Stomach (tissue), 9 donors: ENCODE data around the gene PITPNM3. TPM values are rescaled to one million over a fixed set of nuclear protein-coding genes. Genes with fewer than 3 reads are reported as not detected.

Experiments
- DNase-seq, 2 donors: peaks; one replicate each; pipeline versions ENCODE4 v3.0.0 to v3.0.0-alpha.2; 2013 to 2019
- H3K27ac ChIP-seq, 5 donors: fragments of 200-600 bp in 4 of 5; sonication (generic) in 4 of 5; one replicate each; pipeline ENCODE4 v1.5.1; 2013 to 2019; ENCODE audit warnings: mild to moderate bottlenecking in 1 of 5, moderate library complexity in 1 of 5
- H3K27me3 ChIP-seq, 3 donors: fragments of 200-600 bp; sonication (generic); one replicate each; pipeline ENCODE4 v1.5.1; 2017 to 2019; ENCODE audit warnings: mixed run types in 1 of 3
- H3K36me3 ChIP-seq, 4 donors: fragments of 200-600 bp; sonication (generic); 1 replicate in 3 of 4; 2 replicates in 1 of 4; pipeline ENCODE4 v1.5.1; 2016 to 2019
- H3K4me1 ChIP-seq, 4 donors: fragments of 200-600 bp; sonication (generic); one replicate each; pipeline ENCODE4 v1.5.1; 2016 to 2019
- H3K4me3 ChIP-seq, 4 donors: fragments of 200-600 bp; sonication (generic) in 3 of 4; one replicate each; pipeline ENCODE4 v1.5.1; 2016 to 2019; ENCODE audit warnings: mild to moderate bottlenecking in 1 of 4
- H3K9me3 ChIP-seq, 4 donors: fragments of 200-600 bp; sonication (generic); one replicate each; pipeline ENCODE4 v1.5.1; 2016 to 2019
- CTCF ChIP-seq, 7 experiments: fragments of 450-650 bp in 4 of 7; fragments of 200-600 bp in 3 of 7; sonication (generic) in 3 of 7; IDR thresholded peaks; one replicate each; pipeline ENCODE4 v1.5.1; 2016 to 2019; ENCODE audit warnings: antibody characterized with exemption in 7 of 7, control low read depth in 2 of 7, mild to moderate bottlenecking in 1 of 7
- EP300 ChIP-seq: sonication (generic); formaldehyde crosslinking; IDR thresholded peaks from one replicate; pipeline ENCODE4 v1.6.1; 2017; ENCODE audit warnings: antibody characterized with exemption
- POLR2A ChIP-seq, 4 donors: fragments of 450-650 bp; IDR thresholded peaks; one replicate each; pipeline ENCODE4 v1.6.1; 2016; ENCODE audit warnings: antibody characterized with exemption in 4 of 4, control low read depth in 2 of 4, mild to moderate bottlenecking in 1 of 4, moderate library complexity in 1 of 4
- POLR2AphosphoS5 ChIP-seq, 3 donors: sonication (generic); formaldehyde crosslinking; IDR thresholded peaks; one replicate each; pipeline ENCODE4 v1.6.1; 2016; ENCODE audit warnings: antibody characterized with exemption in 3 of 3
- WGBS, 5 donors: extraction: QIAGEN DNeasy Blood & Tissue Kit in 3 of 5; methylation state at CpG; one replicate each; pipeline versions ENCODE4 v1.1.5 to v1.1.7; 2013 to 2018; 5-methylcytosine and 5-hydroxymethylcytosine counted together
- intact Hi-C: fragments of 100-400 bp; cut with DNase I; formaldehyde crosslinking; loops from one replicate; pipeline ENCODE4 v1.15.1; 2023; ENCODE audit warnings: low total_unique reads
- polyA plus RNA-seq, 3 donors: library from polyadenylated mRNA; stranded (reverse); fragments of 200-250 nt; gene quantifications; one replicate each; pipeline ENCODE4 v1.2.3, GENCODE V29; 2013
- total RNA-seq, 5 donors: library from RNA; depleted of rRNA; stranded (reverse); fragments of >200 nt; gene quantifications; one replicate each; pipeline versions ENCODE4 v1.1.0 to v1.2.3, GENCODE V29; 2014 to 2016
- donor health status: healthy with polysubstance abuse.
- donor health status: Bipolar disorder and iron deficiency.
- donor health status: healthy.

PITPNM3 gene
- total and polyA plus RNA-seq, 8 donors, result 1.1 to 19.3 (median 5.8) TPM

DNA sequence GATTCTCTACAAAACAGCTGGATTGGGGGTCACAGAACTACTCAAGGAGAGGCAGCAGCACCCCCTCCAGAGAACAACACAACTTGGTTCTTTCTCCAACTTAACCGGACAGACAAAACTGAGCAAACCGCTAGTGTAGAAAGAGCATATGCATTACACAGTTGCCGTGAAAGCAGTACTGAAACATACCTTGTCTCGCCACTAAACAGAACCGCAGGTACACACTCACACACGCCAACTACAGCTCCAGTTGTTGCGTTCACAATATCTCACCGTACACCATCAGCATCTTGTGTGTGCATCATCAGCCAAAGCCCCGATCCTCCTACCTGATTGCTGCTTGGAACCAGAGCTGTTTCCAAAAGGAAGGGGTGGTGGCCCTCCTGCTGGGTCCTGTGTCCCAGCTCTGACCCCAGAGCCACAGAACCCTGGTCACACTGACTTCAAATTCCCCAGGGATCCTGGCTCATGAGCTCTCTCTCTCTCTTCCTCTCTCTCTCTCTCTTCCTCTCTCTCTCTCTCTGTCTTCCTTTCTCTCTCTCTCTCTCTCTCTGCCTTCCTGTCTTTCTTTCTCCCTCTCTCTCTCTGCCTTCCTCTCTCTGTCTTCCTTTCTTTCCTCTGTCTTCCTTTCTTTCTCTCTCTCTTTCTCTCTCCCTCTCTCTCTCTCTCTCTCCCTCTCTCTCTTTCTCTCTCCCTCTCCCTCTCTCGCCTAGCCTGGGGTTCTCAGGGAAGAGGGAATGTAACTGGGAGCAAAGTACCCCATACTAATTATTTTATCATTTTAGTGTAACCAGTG lies 103.7 kb downstream of the PITPNM3 start:
- Histone ChIP-seq H3K4me1 (peaks cover 14 to 28% (median 22%) of the 10 kb centered on the region in 4 donors), H3K27ac (no peak overlapping the region), H3K4me3 (no peak overlapping the region), H3K9me3 (no peaks in the 10 kb centered on the region), H3K36me3 (peaks cover 0 to 13% (median 0%) of the 10 kb centered on the region in 4 donors), H3K27me3 (peaks cover 0 to 24% (median 10%) of the 10 kb centered on the region in 3 donors)
- DNase-seq, result no peak
- WGBS, 5 donors, result 75 to 89% (median 82%) methylated on average over 10 of the region's 10 CpGs
- TF ChIP-seq CTCF (IDR thresholded peaks at IDR 0.05) (no peak), EP300 (no peak), POLR2A (IDR thresholded peaks at IDR 0.05) (no peak), POLR2AphosphoS5 (IDR thresholded peaks at IDR 0.05) (no peak)
- intact Hi-C loops, result no loop called here

DNA sequence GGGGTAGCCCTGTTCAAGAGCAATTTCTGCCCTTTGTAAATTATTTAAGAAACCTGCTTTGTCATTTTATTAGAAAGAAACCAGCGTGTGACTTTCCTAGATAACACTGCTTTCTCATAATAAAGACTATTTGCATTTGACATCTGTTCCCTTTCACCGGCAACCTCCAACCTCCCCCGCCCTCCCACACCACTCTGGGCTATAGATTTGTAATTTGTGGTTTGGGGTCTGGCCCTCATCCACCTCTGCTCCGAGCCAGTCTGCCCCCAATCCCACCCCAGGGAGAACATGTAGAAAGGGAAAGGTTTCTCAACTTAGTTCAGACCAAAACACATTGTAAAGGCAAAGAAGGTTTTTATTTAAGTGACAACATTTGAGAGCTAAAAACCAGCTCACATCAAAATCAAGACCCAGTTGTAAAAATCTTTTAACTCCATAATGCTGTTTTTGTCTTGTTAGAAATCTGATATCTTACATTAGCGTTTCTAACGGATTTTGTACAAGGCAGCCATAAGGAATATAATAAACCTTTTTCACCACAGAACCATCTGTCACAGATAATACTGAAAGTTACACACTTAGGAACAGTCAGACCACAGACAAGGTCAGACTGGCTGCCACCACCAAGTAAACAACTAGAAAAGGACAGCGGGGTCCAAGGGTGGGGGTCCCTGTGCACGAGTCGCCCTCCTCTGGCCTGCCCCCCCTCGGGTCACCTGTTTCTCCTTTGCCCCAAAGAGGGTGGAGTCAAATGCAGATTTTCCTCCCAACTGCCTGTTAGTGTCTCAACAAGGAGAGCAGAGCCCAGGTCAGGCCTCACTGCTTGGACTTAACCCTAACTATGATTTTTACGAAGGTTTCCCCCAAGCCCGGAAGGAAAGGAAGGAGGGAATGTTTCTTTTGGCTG lies 105.2 kb downstream of the PITPNM3 start:
- intact Hi-C loops, result no loop called here
- WGBS, 5 donors, result 13 to 35% (median 31%) methylated on average over 12 of the region's 12 CpGs
- DNase-seq, result no peak
- TF ChIP-seq POLR2AphosphoS5 (IDR thresholded peaks at IDR 0.05) (no peak), EP300 (no peak), POLR2A (IDR thresholded peaks at IDR 0.05) (no peak), CTCF (IDR thresholded peaks at IDR 0.05) (no peak)
- Histone ChIP-seq H3K27ac (no peak overlapping the region), H3K4me1 (peaks cover 4 to 19% (median 11%) of the 10 kb centered on the region in 4 donors), H3K27me3 (peaks cover 0 to 23% (median 10%) of the 10 kb centered on the region in 3 donors), H3K36me3 (peaks cover 0 to 13% (median 0%) of the 10 kb centered on the region in 4 donors), H3K4me3 (no peak overlapping the region), H3K9me3 (no peaks in the 10 kb centered on the region)

- WGBS, 5 donors, result 96 to 99% (median 97%) methylated on average over 6 of the region's 6 CpGs
- Histone ChIP-seq H3K4me1 (peaks cover 0 to 14% (median 9%) of the 10 kb centered on the region in 4 donors), H3K4me3 (no peak overlapping the region), H3K27ac (no peak overlapping the region), H3K27me3 (peaks cover 0 to 12% (median 0%) of the 10 kb centered on the region in 3 donors), H3K36me3 (peaks cover 0 to 13% (median 0%) of the 10 kb centered on the region in 4 donors), H3K9me3 (no peaks in the 10 kb centered on the region)
- DNase-seq, result no peak
- intact Hi-C loops, result no loop called here
- no peak for TF ChIP-seq CTCF (IDR thresholded peaks at IDR 0.05)
- TF ChIP-seq EP300, result no peak
- no peak for TF ChIP-seq POLR2A (IDR thresholded peaks at IDR 0.05)
- no peak for TF ChIP-seq POLR2AphosphoS5 (IDR thresholded peaks at IDR 0.05)
Measured at GRCh38 chr17:6449307-6449706, 107.0 kb downstream of the PITPNM3 start.

DNA sequence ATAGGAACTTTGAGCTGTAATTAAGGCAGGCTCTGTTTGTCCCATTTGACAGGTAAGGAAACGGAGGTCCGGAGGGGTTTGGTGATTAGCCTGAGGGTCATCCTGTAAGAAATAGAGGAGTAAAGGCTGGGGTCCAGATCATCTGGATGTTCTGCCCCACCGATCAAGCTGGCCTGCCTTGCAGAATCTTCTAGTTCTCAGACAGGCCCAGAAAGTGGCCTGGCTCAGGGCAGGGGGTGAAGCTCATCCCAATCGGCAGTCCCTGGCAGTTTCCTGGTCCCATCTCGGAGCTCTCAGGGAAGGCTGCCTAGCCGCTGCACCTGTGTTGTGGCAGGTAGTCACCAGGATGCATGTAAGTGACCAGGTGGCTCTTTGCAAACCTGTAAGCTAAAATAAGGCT lies 107.9 kb downstream of the PITPNM3 start:
- DNase-seq, result no peak
- no peak overlapping the region for H3K4me3 ChIP-seq
- peaks cover 5 to 22% (median 17%) of the 10 kb centered on the region in 4 donors for H3K4me1 ChIP-seq
- H3K27me3 ChIP-seq, result peaks cover 0 to 9% (median 0%) of the 10 kb centered on the region in 3 donors
- H3K9me3 ChIP-seq, result no peaks in the 10 kb centered on the region
- TF ChIP-seq POLR2AphosphoS5 (IDR thresholded peaks at IDR 0.05), result no peak
- no peak for TF ChIP-seq POLR2A (IDR thresholded peaks at IDR 0.05)
- TF ChIP-seq EP300, result no peak
- TF ChIP-seq CTCF (IDR thresholded peaks at IDR 0.05), result no peak
- peaks cover 0 to 13% (median 0%) of the 10 kb centered on the region in 4 donors for H3K36me3 ChIP-seq
- WGBS, 5 donors, result 88 to 98% (median 90%) methylated on average over 6 of the region's 6 CpGs
- no peak overlapping the region for H3K27ac ChIP-seq
- intact Hi-C loops, result no loop called here
